Spleen (tissue), 11 donors: Measurements from ENCODE around the gene DEPDC1B. TPM values are rescaled to one million over a fixed set of nuclear protein-coding genes. Genes with fewer than 3 reads are reported as not detected.

ENCODE experiments used
- DNase-seq: peaks from one replicate; pipeline ENCODE4 v3.0.0-alpha.2; 2020
- H3K27ac ChIP-seq, 8 donors: fragments of 200-600 bp; sonication (generic) in 7 of 8; 1 replicate in 4 of 8; 2 replicates in 4 of 8; pipeline versions ENCODE4 v1.5.0 to v1.8.0; 2016 to 2021; ENCODE audit warnings: inconsistent platforms in 4 of 8, mild to moderate bottlenecking in 4 of 8, moderate library complexity in 1 of 8
- H3K27me3 ChIP-seq, 7 donors: fragments of 200-600 bp; sonication (generic) in 6 of 7; replicated peaks in 1 of 7; 1 replicate in 4 of 7; 2 replicates in 3 of 7; pipeline versions ENCODE4 v1.5.0 to v1.8.0; 2016 to 2021; ENCODE audit warnings: inconsistent platforms in 3 of 7, mild to moderate bottlenecking in 1 of 7
- H3K36me3 ChIP-seq, 6 donors: fragments of 200-600 bp; sonication (generic) in 5 of 6; 1 replicate in 4 of 6; 2 replicates in 2 of 6; pipeline versions ENCODE4 v1.5.0 to v1.8.0; 2016 to 2021; ENCODE audit warnings: inconsistent platforms in 2 of 6
- H3K4me1 ChIP-seq, 6 donors: fragments of 200-600 bp; sonication (generic) in 5 of 6; 1 replicate in 3 of 6; 2 replicates in 3 of 6; pipeline versions ENCODE4 v1.5.0 to v1.8.0; 2016 to 2021; ENCODE audit warnings: inconsistent platforms in 3 of 6
- H3K4me3 ChIP-seq, 8 donors: fragments of 200-600 bp; sonication (generic) in 7 of 8; 1 replicate in 4 of 8; 2 replicates in 4 of 8; pipeline versions ENCODE4 v1.5.0 to v1.8.0; 2016 to 2021; ENCODE audit warnings: inconsistent platforms in 4 of 8, mild to moderate bottlenecking in 4 of 8, moderate library complexity in 2 of 8
- H3K9me3 ChIP-seq, 8 donors: fragments of 200-600 bp; sonication (generic) in 7 of 8; 1 replicate in 4 of 8; 2 replicates in 4 of 8; pipeline versions ENCODE4 v1.5.0 to v1.8.0; 2016 to 2021; ENCODE audit warnings: inconsistent platforms in 4 of 8
- CTCF ChIP-seq, 11 experiments: fragments of 200-600 bp in 7 of 11; fragments of 450-650 bp in 4 of 11; sonication (generic) in 4 of 11; IDR thresholded peaks in 8 of 11; conservative IDR thresholded peaks in 3 of 11; 1 replicate in 7 of 11; 2 replicates in 4 of 11; pipeline versions ENCODE4 v1.4.0 to v1.8.0; 2016 to 2021; ENCODE audit warnings: antibody characterized with exemption in 11 of 11, inconsistent platforms in 4 of 11, mild to moderate bottlenecking in 1 of 11
- POLR2A ChIP-seq, 3 donors: fragments of 450-650 bp; IDR thresholded peaks; one replicate each; pipeline ENCODE4 v1.5.1; 2017; ENCODE audit warnings: antibody characterized with exemption in 3 of 3, mild to moderate bottlenecking in 1 of 3
- POLR2AphosphoS5 ChIP-seq, 3 donors: sonication (generic); formaldehyde crosslinking; IDR thresholded peaks; one replicate each; pipeline ENCODE4 v1.5.1; 2017; ENCODE audit warnings: antibody characterized with exemption in 3 of 3
- WGBS, 5 donors: extraction: QIAGEN DNeasy Blood & Tissue Kit in 3 of 5; methylation state at CpG; one replicate each; pipeline versions ENCODE4 v1.1.5 to v1.1.7; 2013 to 2018; 5-methylcytosine and 5-hydroxymethylcytosine counted together
- intact Hi-C: fragments of 100-400 bp; cut with DNase I; formaldehyde crosslinking; loops from one replicate; pipeline ENCODE4 v1.15.0; 2023; ENCODE audit warnings: low total_unique reads
- polyA plus RNA-seq, 3 donors: library from polyadenylated mRNA; stranded (reverse); fragments of 200-250 nt; gene quantifications; one replicate each; pipeline ENCODE4 v1.2.1, GENCODE V29; 2013
- total RNA-seq, 7 donors: library from RNA; depleted of rRNA in 3 of 7; stranded (reverse); fragments of >200 nt in 3 of 7; fragmentation: NEBNext Ultra II Directional in 4 of 7; extraction: Animal tissue kit (Norgen Biotek cat#: 25700) in 4 of 7; gene quantifications; one replicate each; pipeline versions ENCODE4 v1.1.0 to v1.2.1, GENCODE V29; 2016 to 2021
- donor health status: healthy with polysubstance abuse.
- donor health status: DM: no; HTN: no; CAD: no; lungs with moderate emphysema.
- donor health status: DM: no; HTN: no; CAD: no.
- donor health status: Bipolar disorder and iron deficiency.
- donor health status: healthy.
- donor health status: DM: no; HTN: no; CAD: no.
- donor health status: DM: yes; HTN: yes; CAD: no.

The DEPDC1B gene
- total and polyA plus RNA-seq, 10 donors = 0.63 to 5.6 (median 2.4) TPM

- intact Hi-C loops = no loop called here
- H3K4me3 ChIP-seq = no peak overlapping the region
- H3K9me3 ChIP-seq = no peaks in the 10 kb centered on the region
- TF ChIP-seq CTCF (IDR thresholded peaks at IDR 0.05 in 8 of 11, conservative IDR thresholded peaks at IDR 0.05 in 3 of 11) (no peak), POLR2A (IDR thresholded peaks at IDR 0.05) (no peak), POLR2AphosphoS5 (IDR thresholded peaks at IDR 0.05) (no peak)
- H3K4me1 ChIP-seq = no peaks in the 10 kb centered on the region
- no peak for DNase-seq
- 71 to 82% (median 74%) methylated on average over 4 of the region's 4 CpGs for WGBS, 5 donors
- H3K27me3 ChIP-seq = no peaks in the 10 kb centered on the region
- no peak overlapping the region for H3K27ac ChIP-seq
- H3K36me3 ChIP-seq = peaks cover 0 to 7% (median 0%) of the 10 kb centered on the region in 6 donors
Measured at GRCh38 chr5:60690326-60690725, 9.6 kb downstream of the DEPDC1B start.

- H3K27ac ChIP-seq = no peak overlapping the region
- H3K9me3 ChIP-seq = no peaks in the 10 kb centered on the region
- H3K27me3 ChIP-seq = no peaks in the 10 kb centered on the region
- intact Hi-C loops = no loop called here
- DNase-seq = no peak
- H3K4me1 ChIP-seq = no peaks in the 10 kb centered on the region
- no peak overlapping the region for H3K4me3 ChIP-seq
- peaks cover 0 to 7% (median 0%) of the 10 kb centered on the region in 6 donors for H3K36me3 ChIP-seq
- 90 to 100% (median 93%) methylated on average over 1 of the region's 1 CpG for WGBS, 5 donors
- TF ChIP-seq CTCF (IDR thresholded peaks at IDR 0.05 in 8 of 11, conservative IDR thresholded peaks at IDR 0.05 in 3 of 11) = no peak
Measured at GRCh38 chr5:60688980-60689379, 11.0 kb downstream of the DEPDC1B start.

- H3K9me3 ChIP-seq = no peaks in the 10 kb centered on the region
- no peak overlapping the region for H3K4me3 ChIP-seq
- no peak for DNase-seq
- TF ChIP-seq POLR2A (IDR thresholded peaks at IDR 0.05) = no peak
- TF ChIP-seq POLR2AphosphoS5 (IDR thresholded peaks at IDR 0.05) = no peak
- TF ChIP-seq CTCF (IDR thresholded peaks at IDR 0.05 in 8 of 11, conservative IDR thresholded peaks at IDR 0.05 in 3 of 11) = peak in 1 of 11 experiments; percentile 20
- no peaks in the 10 kb centered on the region for H3K27me3 ChIP-seq
- WGBS, 5 donors = 75 to 86% (median 79%) methylated on average over 3 of the region's 3 CpGs
- no peak overlapping the region for H3K27ac ChIP-seq
- intact Hi-C loops = no loop called here
- H3K36me3 ChIP-seq = peaks cover 0 to 7% (median 0%) of the 10 kb centered on the region in 6 donors
- no peaks in the 10 kb centered on the region for H3K4me1 ChIP-seq
Measured at GRCh38 chr5:60687927-60688720, 11.8 kb downstream of the DEPDC1B start.

GRCh38 chr5:60686157-60686556 is 13.8 kb downstream of the DEPDC1B start:
- H3K9me3 ChIP-seq = no peaks in the 10 kb centered on the region
- no peak for DNase-seq
- no peaks in the 10 kb centered on the region for H3K27me3 ChIP-seq
- H3K4me1 ChIP-seq = no peaks in the 10 kb centered on the region
- no peak overlapping the region for H3K4me3 ChIP-seq
- 90 to 99% (median 95%) methylated on average over 4 of the region's 4 CpGs for WGBS, 5 donors
- peaks cover 0 to 7% (median 0%) of the 10 kb centered on the region in 6 donors for H3K36me3 ChIP-seq
- H3K27ac ChIP-seq = no peak overlapping the region
- intact Hi-C loops = no loop called here
- TF ChIP-seq CTCF (IDR thresholded peaks at IDR 0.05 in 8 of 11, conservative IDR thresholded peaks at IDR 0.05 in 3 of 11) (no peak), POLR2AphosphoS5 (IDR thresholded peaks at IDR 0.05) (no peak), POLR2A (IDR thresholded peaks at IDR 0.05) (no peak)
